ENCODE results near the gene SPRR1B.
"Not testable (repeated sequence)": the region's sequence is repeated elsewhere in the genome, so short reads cannot be mapped to it uniquely, and the experiment has no call there.

The SPRR1B gene

DNA sequence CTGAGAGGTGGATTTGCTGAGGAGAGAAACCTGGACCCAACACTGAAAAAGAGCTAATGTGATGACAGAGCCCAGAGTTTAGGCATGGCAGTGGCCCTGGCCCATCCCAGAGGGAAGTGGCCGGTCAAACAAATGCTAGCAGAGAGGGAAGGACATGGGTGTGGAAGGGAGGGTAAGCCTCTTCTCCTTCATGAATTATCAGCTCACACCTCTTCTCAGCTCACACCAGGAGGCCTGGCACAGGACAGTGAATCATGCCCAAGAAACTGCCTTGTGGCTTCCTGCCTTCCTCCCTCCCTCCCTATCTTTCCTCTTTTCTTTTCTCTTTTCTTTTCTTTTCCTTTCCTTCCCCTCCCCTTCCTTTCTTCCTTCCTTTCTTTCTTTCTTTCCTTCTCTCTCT is 30.7 kb upstream of the SPRR1B start:
- Histone ChIP-seq H3K27ac (ENCODE audit: low read length) (no peak overlapping the region), H3K4me3 (ENCODE audit: low read length) (no peak overlapping the region), H3K36me3 (ENCODE audit: control insufficient read depth, insufficient read depth, low read length) (no peaks in the 10 kb centered on the region), H3K4me1 (ENCODE audit: control insufficient read depth, insufficient read depth, low read length) (0 out of 2 replicates have a peak, but pooled peaks cover 1% of the 10 kb centered on the region), H3K9me3 (ENCODE audit: control insufficient read depth, insufficient read depth, low read length) (no peaks in the 10 kb centered on the region), H3K27me3 (ENCODE audit: control insufficient read depth, insufficient read depth, low read length) (no peaks in the 10 kb centered on the region)
- no CpG with 5 or more reads among the region's 1 CpG for WGBS (ENCODE audit: insufficient coverage, insufficient read length)
- no peak for DNase-seq (ENCODE audit: low read depth, low spot score)

DNA sequence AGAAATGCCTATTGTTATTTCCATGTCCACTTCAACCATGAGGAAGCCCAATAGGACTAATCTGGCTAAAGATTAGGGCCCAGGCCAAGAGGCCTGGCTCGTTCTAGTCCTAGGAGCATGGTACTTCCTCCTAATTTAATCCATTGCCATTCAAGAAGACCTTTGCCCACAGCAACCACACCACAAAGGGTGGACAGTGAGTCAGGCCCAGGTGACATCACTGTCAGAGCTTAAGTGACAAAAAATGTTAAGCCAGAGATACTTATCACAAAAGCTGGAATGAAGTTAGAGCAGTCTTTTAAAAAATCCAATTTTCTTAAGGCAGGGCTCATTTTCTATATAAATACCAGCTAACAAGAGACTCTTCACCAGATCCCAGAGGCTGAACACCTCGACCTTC is 29.6 kb upstream of the SPRR1B start, which contains the start of gene SPRR3:
Gene SPRR3 (plus strand): TSS at position 368 of the 400 bp plus-strand sequence. CDS start 1,272 bp downstream, outside the sequence.
- no peaks in the 10 kb centered on the region for H3K27me3 ChIP-seq (ENCODE audit: control insufficient read depth, insufficient read depth, low read length)
- H3K9me3 ChIP-seq (ENCODE audit: control insufficient read depth, insufficient read depth, low read length) = no peaks in the 10 kb centered on the region
- no peaks in the 10 kb centered on the region for H3K36me3 ChIP-seq (ENCODE audit: control insufficient read depth, insufficient read depth, low read length)
- no peak for DNase-seq (ENCODE audit: low read depth, low spot score)
- no CpG with 5 or more reads among the region's 2 CpGs for WGBS (ENCODE audit: insufficient coverage, insufficient read length)
- H3K27ac ChIP-seq (ENCODE audit: low read length) = no peak within 1 kb of the TSS
- H3K4me1 ChIP-seq (ENCODE audit: control insufficient read depth, insufficient read depth, low read length) = 0 out of 2 replicates have a peak, but pooled peaks cover 1% of the 10 kb centered on the region
- H3K4me3 ChIP-seq (ENCODE audit: low read length) = no peak within 1 kb of the TSS

DNA sequence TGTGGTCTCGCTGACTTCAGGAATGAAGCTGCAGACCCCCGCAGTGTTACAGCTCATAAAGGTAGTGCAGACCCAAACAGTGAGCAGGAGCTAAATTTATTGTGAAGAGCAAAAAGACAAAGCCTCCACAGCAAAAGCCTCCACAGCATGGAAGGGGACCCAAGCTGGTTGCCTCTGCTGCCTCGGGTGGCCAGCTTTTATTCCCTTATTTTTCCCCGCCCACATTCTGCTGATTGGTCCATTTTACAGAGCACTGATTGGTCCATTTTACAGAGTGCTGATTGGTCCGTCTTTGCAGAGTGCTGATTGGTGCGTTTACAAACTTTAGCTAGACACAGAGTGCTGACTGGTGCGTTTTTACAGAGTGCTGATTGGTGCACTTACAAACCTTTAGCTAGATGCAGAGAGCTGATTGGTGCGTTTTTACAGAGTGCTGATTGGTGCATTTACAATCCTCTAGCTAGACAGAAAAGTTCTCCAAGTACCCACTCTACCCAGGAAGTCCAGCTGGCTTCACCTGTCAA is 19.7 kb upstream of the SPRR1B start:
- not testable (repeated sequence) for H3K4me3 ChIP-seq (ENCODE audit: low read length); DNase-seq (ENCODE audit: low read depth, low spot score); H3K27ac ChIP-seq (ENCODE audit: low read length); H3K27me3 ChIP-seq (ENCODE audit: control insufficient read depth, insufficient read depth, low read length); H3K9me3 ChIP-seq (ENCODE audit: control insufficient read depth, insufficient read depth, low read length); H3K4me1 ChIP-seq (ENCODE audit: control insufficient read depth, insufficient read depth, low read length); H3K36me3 ChIP-seq (ENCODE audit: control insufficient read depth, insufficient read depth, low read length)
- no CpG with 5 or more reads among the region's 8 CpGs for WGBS (ENCODE audit: insufficient coverage, insufficient read length)

DNA sequence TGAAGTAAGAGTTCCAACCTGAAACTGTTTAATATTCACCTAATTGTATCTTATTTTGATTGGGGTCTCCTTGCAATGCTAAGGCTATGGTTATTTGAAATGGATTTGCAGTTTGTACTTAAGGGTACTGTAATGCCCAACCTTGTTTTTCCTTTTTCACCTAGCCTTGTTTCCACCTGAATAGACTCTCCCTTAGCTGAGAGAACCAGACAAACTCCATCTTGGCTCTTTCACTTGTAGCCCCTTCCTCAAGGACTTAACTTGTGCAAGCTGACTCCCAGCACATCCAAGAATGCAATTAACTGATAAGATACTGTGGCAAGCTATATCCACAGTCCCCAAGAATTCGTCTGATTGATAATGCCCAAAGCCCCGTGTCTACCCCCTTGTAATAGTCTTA is 9.2 kb upstream of the SPRR1B start:
- H3K4me3 ChIP-seq (ENCODE audit: low read length); H3K27me3 ChIP-seq (ENCODE audit: control insufficient read depth, insufficient read depth, low read length); H3K36me3 ChIP-seq (ENCODE audit: control insufficient read depth, insufficient read depth, low read length); H3K9me3 ChIP-seq (ENCODE audit: control insufficient read depth, insufficient read depth, low read length); DNase-seq (ENCODE audit: low read depth, low spot score); H3K27ac ChIP-seq (ENCODE audit: low read length); H3K4me1 ChIP-seq (ENCODE audit: control insufficient read depth, insufficient read depth, low read length): not testable (repeated sequence)
- WGBS (ENCODE audit: insufficient coverage, insufficient read length) = no CpG with 5 or more reads among the region's 2 CpGs

DNA sequence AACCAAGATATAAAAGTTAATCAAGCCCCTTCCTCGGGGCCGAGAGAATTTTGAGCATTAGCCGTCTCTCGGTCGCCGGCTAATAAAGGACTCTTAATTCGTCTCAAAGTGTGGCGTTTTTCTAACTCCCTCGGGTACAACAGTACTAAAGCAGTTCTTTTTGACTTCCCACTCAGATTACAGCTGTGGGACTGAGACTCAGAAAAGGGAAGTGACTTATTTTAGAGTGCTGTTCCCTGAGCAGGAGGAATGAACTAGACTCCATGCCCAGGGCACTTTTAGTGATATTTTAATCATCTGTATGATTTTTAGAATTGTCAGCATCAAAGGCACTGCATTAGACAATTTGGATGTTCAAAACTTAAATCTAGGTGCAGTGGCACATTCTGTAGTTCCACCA is 8.7 kb upstream of the SPRR1B start:
- DNase-seq (ENCODE audit: low read depth, low spot score) = not testable (repeated sequence)

DNA sequence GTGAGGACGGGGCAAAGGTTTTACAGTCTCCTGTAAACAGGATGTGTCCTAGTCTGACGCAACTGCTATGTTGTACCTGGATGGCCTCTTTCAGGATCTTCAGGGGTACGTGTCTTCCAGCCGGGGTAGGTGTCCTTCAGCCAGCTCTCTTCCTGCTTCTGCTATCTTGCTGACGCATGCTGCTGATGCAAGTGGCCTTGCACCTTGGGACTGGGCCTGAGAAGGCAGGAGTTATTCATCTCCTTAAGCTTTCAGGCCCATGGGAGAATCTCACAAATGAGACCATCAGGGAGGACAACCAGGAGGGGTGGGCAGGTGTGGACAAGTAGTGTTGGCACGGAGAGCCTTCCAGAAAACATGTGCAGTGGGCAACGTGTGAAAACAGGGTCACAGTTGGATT is 7.9 kb upstream of the SPRR1B start:
- H3K4me3 ChIP-seq (ENCODE audit: low read length) = no peak overlapping the region
- H3K9me3 ChIP-seq (ENCODE audit: control insufficient read depth, insufficient read depth, low read length) = no peaks in the 10 kb centered on the region
- H3K27me3 ChIP-seq (ENCODE audit: control insufficient read depth, insufficient read depth, low read length) = no peaks in the 10 kb centered on the region
- WGBS (ENCODE audit: insufficient coverage, insufficient read length) = no CpG with 5 or more reads among the region's 7 CpGs
- no peaks in the 10 kb centered on the region for H3K36me3 ChIP-seq (ENCODE audit: control insufficient read depth, insufficient read depth, low read length)
- H3K27ac ChIP-seq (ENCODE audit: low read length) = no peak overlapping the region
- no peaks in the 10 kb centered on the region for H3K4me1 ChIP-seq (ENCODE audit: control insufficient read depth, insufficient read depth, low read length)
- no peak for DNase-seq (ENCODE audit: low read depth, low spot score)

More for the DNA sequence above, 8.7 kb upstream of the SPRR1B start:
- not testable (repeated sequence) for H3K4me3 ChIP-seq (ENCODE audit: low read length); H3K4me1 ChIP-seq (ENCODE audit: control insufficient read depth, insufficient read depth, low read length); H3K9me3 ChIP-seq (ENCODE audit: control insufficient read depth, insufficient read depth, low read length); H3K27me3 ChIP-seq (ENCODE audit: control insufficient read depth, insufficient read depth, low read length); H3K36me3 ChIP-seq (ENCODE audit: control insufficient read depth, insufficient read depth, low read length); H3K27ac ChIP-seq (ENCODE audit: low read length)
- WGBS (ENCODE audit: insufficient coverage, insufficient read length) = no CpG with 5 or more reads among the region's 9 CpGs

DNA sequence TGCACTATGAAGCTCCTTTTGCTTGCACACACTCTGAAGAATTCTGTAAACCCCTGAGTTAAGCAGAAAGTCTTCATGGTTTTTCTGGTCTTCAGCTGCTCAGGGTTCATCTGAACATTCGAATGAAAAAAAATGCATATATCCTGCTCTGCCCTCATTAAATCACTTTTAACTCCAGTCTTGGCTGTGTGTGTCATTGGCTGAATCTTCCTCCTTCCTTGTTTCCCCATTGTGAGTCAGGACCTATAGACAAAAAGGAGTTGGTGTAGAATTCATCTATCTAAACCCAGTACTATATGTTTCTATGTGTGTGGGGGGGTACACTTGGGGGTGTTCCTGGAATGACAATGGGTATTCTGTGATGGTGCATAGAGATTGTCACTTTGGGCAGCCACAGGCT is 6.6 kb upstream of the SPRR1B start:
- Histone ChIP-seq H3K27ac (ENCODE audit: low read length) (no peak overlapping the region), H3K9me3 (ENCODE audit: control insufficient read depth, insufficient read depth, low read length) (no peaks in the 10 kb centered on the region), H3K27me3 (ENCODE audit: control insufficient read depth, insufficient read depth, low read length) (no peaks in the 10 kb centered on the region), H3K4me1 (ENCODE audit: control insufficient read depth, insufficient read depth, low read length) (no peaks in the 10 kb centered on the region), H3K36me3 (ENCODE audit: control insufficient read depth, insufficient read depth, low read length) (no peaks in the 10 kb centered on the region), H3K4me3 (ENCODE audit: low read length) (no peak overlapping the region)
- no CpG with 5 or more reads among the region's 1 CpG for WGBS (ENCODE audit: insufficient coverage, insufficient read length)
- DNase-seq (ENCODE audit: low read depth, low spot score) = no peak

DNA sequence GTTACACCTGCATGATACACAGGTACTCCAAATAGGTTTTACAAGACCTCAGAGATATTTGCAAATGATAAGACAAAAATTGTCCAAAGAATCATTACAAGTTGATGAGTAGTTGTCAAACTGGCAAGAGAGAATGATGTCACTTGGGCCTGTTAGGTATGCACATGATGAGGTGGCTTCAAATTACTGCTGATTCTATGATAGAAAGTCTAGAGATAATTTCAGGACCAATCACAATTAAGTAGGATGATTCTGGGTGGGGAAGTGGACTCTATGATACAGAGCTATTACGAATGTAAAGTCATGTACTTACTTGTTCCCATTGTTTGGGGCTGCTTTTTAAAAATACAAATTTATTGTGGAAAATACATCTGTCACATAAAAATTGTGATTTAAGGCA is 5.2 kb upstream of the SPRR1B start:
- H3K36me3 ChIP-seq (ENCODE audit: control insufficient read depth, insufficient read depth, low read length) = no peaks in the 10 kb centered on the region
- no CpG with 5 or more reads among the region's 1 CpG for WGBS (ENCODE audit: insufficient coverage, insufficient read length)
- no peaks in the 10 kb centered on the region for H3K27me3 ChIP-seq (ENCODE audit: control insufficient read depth, insufficient read depth, low read length)
- H3K9me3 ChIP-seq (ENCODE audit: control insufficient read depth, insufficient read depth, low read length) = no peaks in the 10 kb centered on the region
- H3K27ac ChIP-seq (ENCODE audit: low read length) = no peak overlapping the region
- no peaks in the 10 kb centered on the region for H3K4me1 ChIP-seq (ENCODE audit: control insufficient read depth, insufficient read depth, low read length)
- DNase-seq (ENCODE audit: low read depth, low spot score) = no peak
- H3K4me3 ChIP-seq (ENCODE audit: low read length) = no peak overlapping the region

DNA sequence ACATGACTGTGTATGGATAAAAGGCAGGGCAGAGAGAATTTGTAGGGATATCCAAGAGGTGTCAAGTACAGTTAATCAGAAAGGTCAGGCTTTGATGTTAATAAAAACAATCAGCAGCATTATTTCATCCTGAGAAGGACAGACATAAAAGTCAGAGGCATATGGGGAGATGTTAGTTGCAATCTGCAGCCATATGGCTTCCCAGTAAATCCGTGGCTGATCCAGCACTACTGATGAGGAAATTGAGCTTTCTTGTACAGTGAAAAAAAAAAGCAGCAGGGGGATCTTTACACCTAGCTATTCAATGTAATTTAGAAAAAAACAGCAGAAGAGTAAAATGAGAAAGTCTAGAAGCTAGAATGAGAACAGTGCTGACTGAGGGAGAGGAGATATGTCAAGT is 2.2 kb upstream of the SPRR1B start:
- H3K9me3 ChIP-seq (ENCODE audit: control insufficient read depth, insufficient read depth, low read length) = no peaks in the 10 kb centered on the region
- no peaks in the 10 kb centered on the region for H3K27me3 ChIP-seq (ENCODE audit: control insufficient read depth, insufficient read depth, low read length)
- H3K36me3 ChIP-seq (ENCODE audit: control insufficient read depth, insufficient read depth, low read length) = no peaks in the 10 kb centered on the region
- H3K4me1 ChIP-seq (ENCODE audit: control insufficient read depth, insufficient read depth, low read length) = no peaks in the 10 kb centered on the region
- no CpG with 5 or more reads among the region's 1 CpG for WGBS (ENCODE audit: insufficient coverage, insufficient read length)
- H3K4me3 ChIP-seq (ENCODE audit: low read length) = no peak overlapping the region
- DNase-seq (ENCODE audit: low read depth, low spot score) = no peak
- H3K27ac ChIP-seq (ENCODE audit: low read length) = no peak overlapping the region

DNA sequence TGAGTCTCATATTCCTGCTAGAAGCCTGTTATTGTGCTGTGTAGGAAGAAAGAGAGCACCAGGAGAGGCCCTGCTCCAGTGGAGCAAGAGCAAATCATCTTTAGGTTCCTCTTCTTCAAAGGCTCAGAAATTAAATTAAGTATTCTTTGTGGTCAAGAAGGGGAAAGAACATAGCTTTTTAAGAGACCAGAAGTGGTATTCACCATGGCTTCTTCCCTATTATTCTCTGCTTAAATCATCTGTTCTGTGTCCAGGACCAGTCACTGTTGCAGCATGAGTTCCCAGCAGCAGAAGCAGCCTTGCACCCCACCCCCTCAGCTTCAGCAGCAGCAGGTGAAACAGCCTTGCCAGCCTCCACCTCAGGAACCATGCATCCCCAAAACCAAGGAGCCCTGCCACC is 1.1 kb downstream of the SPRR1B start:
- no peaks in the 10 kb centered on the region for H3K9me3 ChIP-seq (ENCODE audit: control insufficient read depth, insufficient read depth, low read length)
- H3K27me3 ChIP-seq (ENCODE audit: control insufficient read depth, insufficient read depth, low read length) = no peaks in the 10 kb centered on the region
- H3K36me3 ChIP-seq (ENCODE audit: control insufficient read depth, insufficient read depth, low read length) = no peaks in the 10 kb centered on the region
- no peak overlapping the region for H3K27ac ChIP-seq (ENCODE audit: low read length)
- no peak overlapping the region for H3K4me3 ChIP-seq (ENCODE audit: low read length)
- DNase-seq (ENCODE audit: low read depth, low spot score) = no peak
- no peaks in the 10 kb centered on the region for H3K4me1 ChIP-seq (ENCODE audit: control insufficient read depth, insufficient read depth, low read length)

DNA sequence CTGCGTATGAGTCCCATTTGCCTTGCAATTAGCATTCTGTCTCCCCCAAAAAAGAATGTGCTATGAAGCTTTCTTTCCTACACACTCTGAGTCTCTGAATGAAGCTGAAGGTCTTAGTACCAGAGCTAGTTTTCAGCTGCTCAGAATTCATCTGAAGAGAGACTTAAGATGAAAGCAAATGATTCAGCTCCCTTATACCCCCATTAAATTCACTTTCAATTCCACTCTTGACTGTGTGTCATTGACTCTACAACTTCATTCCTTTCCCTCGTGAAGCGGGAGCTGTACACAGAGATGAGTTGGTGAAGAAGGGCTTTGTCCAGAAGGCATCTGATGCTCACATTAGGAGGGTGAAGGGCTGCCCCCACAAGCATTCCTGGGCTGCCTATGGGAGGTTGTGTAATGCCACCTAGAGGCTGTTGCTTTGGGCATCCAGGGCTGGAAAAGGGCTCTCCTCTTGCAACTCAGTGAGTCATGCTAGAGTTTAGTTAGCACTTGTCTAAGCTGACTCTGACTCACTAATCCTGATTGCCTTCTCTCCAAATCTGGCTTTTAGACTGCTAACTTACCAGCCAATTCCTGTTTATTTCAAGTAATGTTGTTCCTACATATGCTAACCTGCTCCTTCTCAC is 1.8 kb downstream of the SPRR1B start:
- Histone ChIP-seq H3K4me3 (ENCODE audit: low read length) (no peak overlapping the region), H3K36me3 (ENCODE audit: control insufficient read depth, insufficient read depth, low read length) (no peaks in the 10 kb centered on the region), H3K9me3 (ENCODE audit: control insufficient read depth, insufficient read depth, low read length) (no peaks in the 10 kb centered on the region), H3K27me3 (ENCODE audit: control insufficient read depth, insufficient read depth, low read length) (no peaks in the 10 kb centered on the region), H3K4me1 (ENCODE audit: control insufficient read depth, insufficient read depth, low read length) (no peaks in the 10 kb centered on the region), H3K27ac (ENCODE audit: low read length) (no peak overlapping the region)
- peak; percentile 27 for DNase-seq (ENCODE audit: low read depth, low spot score)
- no CpG with 5 or more reads among the region's 3 CpGs for whole genome bisulfite sequencing (ENCODE audit: insufficient coverage, insufficient read length)

Data from iPS DF 6.9 (cell line).